Measurements from ENCODE around the gene SON.

DNA sequence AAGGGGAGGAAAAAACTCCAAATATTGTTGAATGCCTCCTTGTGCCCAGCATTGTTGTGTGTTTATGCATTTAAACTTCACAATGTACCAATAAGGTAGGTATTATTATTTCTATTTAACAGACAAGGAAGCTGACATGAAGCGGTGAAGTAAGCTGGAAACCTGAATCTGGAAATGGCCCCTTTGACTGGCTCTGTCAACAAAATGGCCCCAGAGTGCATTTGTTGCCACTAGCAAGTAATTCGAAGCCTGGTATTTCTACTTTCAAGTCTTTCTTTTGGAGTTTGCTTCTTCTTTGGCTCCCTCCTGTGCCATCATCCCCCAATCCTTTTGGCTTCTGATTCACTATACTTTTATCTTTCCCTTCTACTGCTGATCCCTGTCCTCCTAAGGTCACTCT is 75.6 kb downstream of the SON start:
- TF ChIP-seq GATA3 (IDR thresholded peaks at IDR 0.05; ENCODE audit: low read depth, low read length) = no peak
- no peak for TF ChIP-seq GATA2 (IDR thresholded peaks at IDR 0.05; ENCODE audit: low read depth, low read length)

Measured in SH-SY5Y (cell line).